GM13976 (cell line): ENCODE results near the gene KRTAP2-3.

Source experiments
- DNase-seq: peaks from one replicate; pipeline ENCODE4 v3.0.0; 2012; ENCODE audit warnings: low spot score
- CTCF ChIP-seq: IDR thresholded peaks from 2 replicates; pipeline ENCODE4 v1.5.1; 2012; ENCODE audit warnings: borderline replicate concordance, mild to moderate bottlenecking; ENCODE audit not compliant: insufficient read depth; ENCODE audit errors: extremely low read depth, missing control alignments, control extremely low read depth
- in situ Hi-C: fragments of 300-500 bp; cut with MboI; formaldehyde crosslinking; loops from one replicate; pipeline ENCODE4 v1.12.0; 2022; ENCODE audit warnings: low sequenced_read_pairs, mixed read lengths, inconsistent platforms; ENCODE audit not compliant: unreplicated experiment

Gene KRTAP2-3

GRCh38 chr17:41019415-41019814 lies 40.5 kb downstream of the KRTAP2-3 start:
- no peak for DNase-seq
- in situ Hi-C loops: no loop called here
- no peak for TF ChIP-seq CTCF

GRCh38 chr17:41018541-41018940 lies 41.4 kb downstream of the KRTAP2-3 start:
- in situ Hi-C loops: no loop called here
- DNase-seq: no peak
- no peak for TF ChIP-seq CTCF

GRCh38 chr17:41016578-41017215 lies 43.2 kb downstream of the KRTAP2-3 start:
- in situ Hi-C loops: no loop called here
- TF ChIP-seq CTCF: no peak
- no peak for DNase-seq

GRCh38 chr17:41015454-41015853 lies 44.5 kb downstream of the KRTAP2-3 start:
- TF ChIP-seq CTCF: no peak
- in situ Hi-C loops: no loop called here
- no peak for DNase-seq

- no peak for DNase-seq
- in situ Hi-C loops: no loop called here
- no peak for TF ChIP-seq CTCF
Measured at GRCh38 chr17:41013606-41014005, 46.3 kb downstream of the KRTAP2-3 start.

- in situ Hi-C loops: no loop called here
- DNase-seq: no peak
- TF ChIP-seq CTCF: no peak
Measured at GRCh38 chr17:41013181-41013580, 46.7 kb downstream of the KRTAP2-3 start.
